H9 (cell line): ENCODE data around the gene EXOG. TPM values are rescaled to one million over a fixed set of nuclear protein-coding genes. Genes with fewer than 3 reads are reported as not detected.

Source experiments
- DNase-seq: peaks from one replicate; pipeline ENCODE4 v3.0.0-alpha.2; 2017
- H2AFZ ChIP-seq: one replicate; pipeline ENCODE4 v1.6.1; 2013; ENCODE audit warnings: mild to moderate bottlenecking, low read length, control low read depth, moderate library complexity
- H2AK5ac ChIP-seq: 2 replicates; pipeline ENCODE4 v1.6.1; 2013; ENCODE audit warnings: low read length, control low read depth, mixed read lengths; ENCODE audit not compliant: insufficient read length
- H2BK120ac ChIP-seq: one replicate; pipeline ENCODE4 v1.6.1; 2013; ENCODE audit warnings: low read depth, mild to moderate bottlenecking, low read length, control low read depth, inconsistent platforms; ENCODE audit not compliant: poor library complexity, severe bottlenecking
- H2BK12ac ChIP-seq: 2 replicates; pipeline ENCODE4 v1.6.1; 2013; ENCODE audit warnings: low read length, control low read depth, mixed read lengths, low read depth; ENCODE audit not compliant: insufficient read length
- H2BK15ac ChIP-seq: 2 replicates; pipeline ENCODE4 v1.6.1; 2013; ENCODE audit warnings: low read depth, low read length, control low read depth
- H2BK20ac ChIP-seq: one replicate; pipeline ENCODE4 v1.6.1; 2013; ENCODE audit warnings: low read depth, mild to moderate bottlenecking, low read length, control low read depth, inconsistent platforms; ENCODE audit not compliant: poor library complexity, severe bottlenecking
- H2BK5ac ChIP-seq: 2 replicates; pipeline ENCODE4 v1.6.1; 2013; ENCODE audit warnings: low read length, control low read depth, mixed read lengths; ENCODE audit not compliant: insufficient read length
- H3K14ac ChIP-seq: 2 replicates; pipeline ENCODE4 v1.6.1; 2013; ENCODE audit warnings: low read length, control low read depth; ENCODE audit not compliant: insufficient read depth
- H3K18ac ChIP-seq: 2 replicates; pipeline ENCODE4 v1.6.1; 2013; ENCODE audit warnings: low read depth, mild to moderate bottlenecking, mixed read lengths, low read length, control low read depth; ENCODE audit not compliant: insufficient read length
- H3K23ac ChIP-seq: 2 replicates; pipeline ENCODE4 v1.6.1; 2013; ENCODE audit warnings: low read length, control low read depth, mixed read lengths, low read depth; ENCODE audit not compliant: insufficient read length
- H3K23me2 ChIP-seq: 2 replicates; pipeline ENCODE4 v1.6.1; 2013; ENCODE audit warnings: low read depth, mild to moderate bottlenecking, mixed read lengths, low read length, control low read depth; ENCODE audit not compliant: insufficient read length, poor library complexity, severe bottlenecking
- H3K27ac ChIP-seq: 2 replicates; pipeline ENCODE4 v1.5.1; 2013; ENCODE audit warnings: low read length, control low read depth, mixed read lengths, low read depth; ENCODE audit not compliant: insufficient read length
- H3K27me3 ChIP-seq: 2 replicates; pipeline ENCODE4 v1.6.1; 2013; ENCODE audit warnings: low read length, control low read depth, inconsistent platforms; ENCODE audit not compliant: insufficient read depth
- H3K4ac ChIP-seq: 2 replicates; pipeline ENCODE4 v1.6.1; 2013; ENCODE audit warnings: low read depth, mild to moderate bottlenecking, control low read depth, inconsistent platforms, low read length, moderate library complexity
- H3K4me1 ChIP-seq: 2 replicates; pipeline ENCODE4 v1.6.1; 2013; ENCODE audit warnings: low read length, control low read depth, inconsistent platforms; ENCODE audit not compliant: insufficient read depth
- H3K4me2 ChIP-seq: 2 replicates; pipeline ENCODE4 v1.6.1; 2013; ENCODE audit warnings: low read length, control low read depth, mixed read lengths; ENCODE audit not compliant: insufficient read length, insufficient read depth
- H3K56ac ChIP-seq: 2 replicates; pipeline ENCODE4 v1.6.1; 2013; ENCODE audit warnings: low read depth, mild to moderate bottlenecking, mixed read lengths, low read length, control low read depth; ENCODE audit not compliant: insufficient read length
- H3K79me1 ChIP-seq: 2 replicates; pipeline ENCODE4 v1.6.1; 2013; ENCODE audit warnings: low read depth, mild to moderate bottlenecking, moderate library complexity, low read length, control low read depth, inconsistent platforms; ENCODE audit not compliant: insufficient read depth, poor library complexity, severe bottlenecking
- H3K79me2 ChIP-seq: 2 replicates; pipeline ENCODE4 v1.6.1; 2013; ENCODE audit warnings: low read length, control low read depth, inconsistent platforms; ENCODE audit not compliant: insufficient read depth
- H3K9ac ChIP-seq: 2 replicates; pipeline ENCODE4 v1.6.1; 2013; ENCODE audit warnings: low read length, control low read depth, mixed read lengths; ENCODE audit not compliant: insufficient read length; ENCODE audit errors: extremely low read depth
- H3K9me3 ChIP-seq: one replicate; pipeline ENCODE4 v1.6.1; 2013; ENCODE audit warnings: low read depth, low read length, inconsistent platforms; ENCODE audit not compliant: control insufficient read depth
- H3T11ph ChIP-seq: one replicate; pipeline ENCODE4 v1.6.1; 2013; ENCODE audit warnings: mild to moderate bottlenecking, low read length, control low read depth, inconsistent platforms
- H4K20me1 ChIP-seq: one replicate; pipeline ENCODE4 v1.6.1; 2013; ENCODE audit not compliant: control insufficient read depth, insufficient read length, insufficient read depth
- H4K5ac ChIP-seq: 2 replicates; pipeline ENCODE4 v1.6.1; 2013; ENCODE audit warnings: low read depth, mild to moderate bottlenecking, mixed read lengths, low read length, control low read depth; ENCODE audit not compliant: insufficient read length
- H4K8ac ChIP-seq: replicated peaks from 2 replicates; pipeline ENCODE4 v1.6.1; 2013; ENCODE audit warnings: low read length, control low read depth, mixed read lengths, low read depth; ENCODE audit not compliant: insufficient read length
- H4K91ac ChIP-seq: 2 replicates; pipeline ENCODE4 v1.6.1; 2013; ENCODE audit warnings: low read depth, mild to moderate bottlenecking, moderate library complexity, mixed read lengths, low read length, control low read depth; ENCODE audit not compliant: insufficient read length
- H3K27ac Mint-ChIP-seq, 3 experiments: 2 replicates in 2 of 3; 3 replicates in 1 of 3; pipeline ENCODE4 v1.8.0; 2020 to 2021; ENCODE audit warnings: mixed read lengths in 3 of 3, mild to moderate bottlenecking in 1 of 3, moderate library complexity in 1 of 3
- H3K27me3 Mint-ChIP-seq: 2 replicates; pipeline ENCODE4 v1.8.0; 2021; ENCODE audit warnings: low read depth, mild to moderate bottlenecking, moderate library complexity, mixed read lengths
- H3K36me3 Mint-ChIP-seq, 3 experiments: 2 replicates in 2 of 3; 3 replicates in 1 of 3; pipeline ENCODE4 v1.8.0; 2020 to 2021; ENCODE audit warnings: low read depth in 3 of 3, mixed read lengths in 3 of 3; ENCODE audit not compliant: insufficient read depth in 1 of 3
- H3K4me1 Mint-ChIP-seq, 2 experiments: 2 replicates each; pipeline ENCODE4 v1.8.0; 2020; ENCODE audit warnings: mixed read lengths in 2 of 2
- H3K4me3 Mint-ChIP-seq, 2 experiments: 2 replicates in 1 of 2; 3 replicates in 1 of 2; pipeline ENCODE4 v1.8.0; 2020 to 2021; ENCODE audit warnings: mild to moderate bottlenecking in 2 of 2, mixed read lengths in 2 of 2, moderate library complexity in 1 of 2
- H3K9me3 Mint-ChIP-seq, 2 experiments: 2 replicates in 1 of 2; 3 replicates in 1 of 2; pipeline ENCODE4 v1.8.0; 2020; ENCODE audit warnings: mild to moderate bottlenecking in 2 of 2, mixed read lengths in 2 of 2, moderate library complexity in 1 of 2
- CTCF ChIP-seq: fragments of 200-600 bp; sonication (generic); conservative IDR thresholded peaks from 3 replicates; pipeline ENCODE4 v1.8.0; 2021; ENCODE audit warnings: antibody characterized with exemption, mild to moderate bottlenecking
- WGBS: extraction: QIAGEN DNeasy Blood & Tissue Kit; methylation state at CpG from one replicate; pipeline ENCODE4 v1.1.7; 2013; ENCODE audit warnings: missing lambda C conversion rate, low lambda C conversion rate, mixed read lengths; ENCODE audit not compliant: insufficient read length; ENCODE audit errors: extremely low coverage; 5-methylcytosine and 5-hydroxymethylcytosine counted together
- total RNA-seq: library from RNA; stranded (reverse); gene quantifications from 2 replicates; pipeline ENCODE4 v1.2.1, GENCODE V29; 2021

The EXOG gene
- total RNA-seq, 1 experiment from 2014 or later: 14.1 TPM

- no peaks in the 10 kb centered on the region for H3K27me3 ChIP-seq
- H3K4me3 Mint-ChIP-seq: no peak overlapping the region
- peak; percentile 19 for DNase-seq
- H3K9me3 ChIP-seq: no peaks in the 10 kb centered on the region
- H2BK15ac ChIP-seq: no peak overlapping the region
- H3K27ac Mint-ChIP-seq: no peak overlapping the region; a peak in 1 of 7 replicates
- H4K8ac ChIP-seq: no peak overlapping the region
- H3K27me3 Mint-ChIP-seq: no peaks in the 10 kb centered on the region; the same call in 1 of the 2 replicates
- no peak overlapping the region for H2AFZ ChIP-seq
- H4K20me1 ChIP-seq: no peaks in the 10 kb centered on the region
- no peak overlapping the region for H4K91ac ChIP-seq
- H3K14ac ChIP-seq: no peak overlapping the region; the same call in 1 of the 2 replicates
- no peak overlapping the region for H3K56ac ChIP-seq
- no peak overlapping the region for H2BK12ac ChIP-seq
- H3K79me1 ChIP-seq: no peaks in the 10 kb centered on the region
- no peak overlapping the region for H3K23ac ChIP-seq
- H3K27ac ChIP-seq: no peak overlapping the region
- H2AK5ac ChIP-seq: no peak overlapping the region
- no peaks in the 10 kb centered on the region for H3K9me3 Mint-ChIP-seq
- TF ChIP-seq CTCF: no peak
- no CpG with 5 or more reads among the region's 6 CpGs for WGBS
- H2BK5ac ChIP-seq: no peak overlapping the region
- no peak overlapping the region for H3T11ph ChIP-seq
- H3K4me1 ChIP-seq: no peaks in the 10 kb centered on the region
- 0 out of 4 replicates have a peak, but pooled peaks cover 0 to 2% of the 10 kb centered on the region in 2 experiments for H3K4me1 Mint-ChIP-seq
- H2BK20ac ChIP-seq: no peak overlapping the region
- H3K79me2 ChIP-seq: no peaks in the 10 kb centered on the region
- peaks cover 0 to 7% (median 4%) of the 10 kb centered on the region in 3 experiments; a peak in 2 of 7 replicates for H3K36me3 Mint-ChIP-seq
- H3K9ac ChIP-seq: no peak overlapping the region
- H3K23me2 ChIP-seq: no peaks in the 10 kb centered on the region
- H3K4ac ChIP-seq: no peak overlapping the region
- H3K18ac ChIP-seq: no peak overlapping the region
- no peak overlapping the region for H3K4me2 ChIP-seq
- H2BK120ac ChIP-seq: no peak overlapping the region
- H4K5ac ChIP-seq: no peak overlapping the region
Measured at GRCh38 chr3:38564631-38565338, 68.6 kb downstream of the EXOG start.
